ENCODE data around the gene LPXN. TPM values are rescaled to one million over a fixed set of nuclear protein-coding genes. Genes with fewer than 3 reads are reported as not detected.
A peak's percentile ranks its signal among the peaks of the same experiment; 100 is the strongest.

Gene LPXN
- total and polyA plus RNA-seq, 2 experiments from 2014 or later = 134 to 164 TPM

GRCh38 chr11:58617976-58618557 lies 42.4 kb upstream of the LPXN start:
- Histone ChIP-seq H2AFZ (no peak overlapping the region), H3K4me3 (no peak overlapping the region), H3K9me2 (ENCODE audit: insufficient read depth) (no peaks in the 10 kb centered on the region), H3K9ac (no peak overlapping the region), H3K36me3 (ENCODE audit: low read depth) (peaks cover 74% of the 10 kb centered on the region), H3K4me1 (ENCODE audit: insufficient read depth) (peaks cover 42% of the 10 kb centered on the region), H3K9me3 (ENCODE audit: low read depth) (no peaks in the 10 kb centered on the region), H3K79me2 (ENCODE audit: insufficient read depth) (peaks cover 83% of the 10 kb centered on the region), H4K20me1 (ENCODE audit: insufficient read depth) (no peaks in the 10 kb centered on the region), H3K27me3 (replicated peaks; ENCODE audit: insufficient read depth) (no peaks in the 10 kb centered on the region), H3F3A (ENCODE audit: insufficient read depth) (peaks cover 50% of the 10 kb centered on the region), H3K4me2 (ENCODE audit: unreplicated experiment) (no peak overlapping the region), H3K27ac (no peak overlapping the region)
- no peak for DNase-seq
- no peak for TF ChIP-seq EZH2phosphoT487 (IDR thresholded peaks at IDR 0.05; ENCODE audit: insufficient read depth, low read depth)
- in situ Hi-C loops (cut with MboI) = no loop called here
- 93 to 94% methylated on average over 4 of the region's 4 CpGs for WGBS, 2 experiments (ENCODE audit: low coverage in 1 of 2, low lambda C conversion rate in 2 of 2, missing lambda C conversion rate in 2 of 2)

DNA sequence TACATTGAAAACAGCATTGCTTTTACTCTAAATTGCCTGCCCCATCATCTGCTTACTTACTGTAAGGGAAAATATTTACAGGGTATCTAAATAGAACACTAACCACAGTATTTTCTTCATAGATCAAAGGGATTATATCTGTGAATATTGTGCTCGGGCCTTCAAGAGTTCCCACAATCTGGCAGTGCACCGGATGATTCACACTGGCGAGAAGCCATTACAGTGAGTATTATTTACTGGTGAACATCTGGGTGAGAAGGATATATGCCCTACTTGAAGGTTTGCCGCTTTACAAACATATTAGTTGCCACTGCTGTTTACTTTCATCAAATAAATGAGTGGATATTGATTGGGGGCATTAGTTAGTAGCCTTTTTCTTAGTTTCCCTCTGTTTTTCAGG lies 40.9 kb upstream of the LPXN start:
- Histone ChIP-seq H3K9me3 (ENCODE audit: low read depth) (no peaks in the 10 kb centered on the region), H3K27ac (peak overlapping the region; percentile 45), H4K20me1 (ENCODE audit: insufficient read depth) (no peaks in the 10 kb centered on the region), H3K79me2 (ENCODE audit: insufficient read depth) (peaks cover 80% of the 10 kb centered on the region), H2AFZ (no peak overlapping the region), H3F3A (ENCODE audit: insufficient read depth) (peaks cover 50% of the 10 kb centered on the region), H3K36me3 (ENCODE audit: low read depth) (peaks cover 82% of the 10 kb centered on the region), H3K4me2 (ENCODE audit: unreplicated experiment) (peak overlapping the region; percentile 51), H3K4me1 (ENCODE audit: insufficient read depth) (peaks cover 31% of the 10 kb centered on the region), H3K27me3 (replicated peaks; ENCODE audit: insufficient read depth) (no peaks in the 10 kb centered on the region), H3K9me2 (ENCODE audit: insufficient read depth) (no peaks in the 10 kb centered on the region), H3K4me3 (no peak overlapping the region; the same call in 1 of the 2 replicates), H3K9ac (peak overlapping the region; percentile 21; the same call in 1 of the 2 replicates)
- WGBS, 2 experiments (ENCODE audit: low coverage in 1 of 2, low lambda C conversion rate in 2 of 2, missing lambda C conversion rate in 2 of 2) = 3% methylated on average over 4 of the region's 4 CpGs
- TF ChIP-seq EZH2 (IDR thresholded peaks at IDR 0.05; ENCODE audit: insufficient read depth, poor library complexity, severe bottlenecking) (no peak), EZH2phosphoT487 (IDR thresholded peaks at IDR 0.05; ENCODE audit: insufficient read depth, low read depth) (no peak)
- DNase-seq = peak; percentile 92
- in situ Hi-C loops (cut with MboI) = no loop called here

DNA sequence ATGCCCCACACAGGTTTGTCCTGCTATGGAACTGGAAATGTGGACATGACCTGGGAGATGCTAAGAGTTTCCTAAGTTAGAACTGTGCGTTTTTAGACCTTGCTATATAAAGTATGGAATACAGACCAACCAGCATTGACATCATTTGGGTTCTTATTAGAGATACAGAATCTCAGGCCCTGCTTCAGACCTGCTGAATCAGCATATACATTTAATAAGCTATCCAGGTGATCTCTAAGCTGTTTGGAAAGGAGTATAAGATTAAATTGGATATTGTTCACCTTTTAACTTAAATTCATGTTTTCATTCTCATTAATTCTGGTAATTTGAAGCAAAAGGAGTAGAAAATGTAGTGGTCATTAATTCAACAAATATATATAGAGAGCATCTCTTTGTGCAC lies 39.9 kb upstream of the LPXN start:
- no peaks in the 10 kb centered on the region for H3K9me2 ChIP-seq (ENCODE audit: insufficient read depth)
- H3K36me3 ChIP-seq (ENCODE audit: low read depth) = peaks cover 83% of the 10 kb centered on the region
- in situ Hi-C loops (cut with MboI) = no loop called here
- no peaks in the 10 kb centered on the region for H3K9me3 ChIP-seq (ENCODE audit: low read depth)
- H3F3A ChIP-seq (ENCODE audit: insufficient read depth) = peaks cover 51% of the 10 kb centered on the region
- no peak for TF ChIP-seq EZH2phosphoT487 (IDR thresholded peaks at IDR 0.05; ENCODE audit: insufficient read depth, low read depth)
- no peak for TF ChIP-seq EZH2 (IDR thresholded peaks at IDR 0.05; ENCODE audit: insufficient read depth, poor library complexity, severe bottlenecking)
- no peak overlapping the region for H3K4me3 ChIP-seq
- peaks cover 29% of the 10 kb centered on the region for H3K4me1 ChIP-seq (ENCODE audit: insufficient read depth)
- H3K4me2 ChIP-seq (ENCODE audit: unreplicated experiment) = no peak overlapping the region
- no peak overlapping the region for H2AFZ ChIP-seq
- no peaks in the 10 kb centered on the region; the same call in 1 of the 2 replicates for H4K20me1 ChIP-seq (ENCODE audit: insufficient read depth)
- H3K27me3 ChIP-seq (replicated peaks; ENCODE audit: insufficient read depth) = no peaks in the 10 kb centered on the region
- no peak overlapping the region for H3K27ac ChIP-seq
- no peak overlapping the region for H3K9ac ChIP-seq
- peaks cover 79% of the 10 kb centered on the region for H3K79me2 ChIP-seq (ENCODE audit: insufficient read depth)
- WGBS, 2 experiments (ENCODE audit: low coverage in 1 of 2, low lambda C conversion rate in 2 of 2, missing lambda C conversion rate in 2 of 2) = 96% methylated on average over 1 of the region's 1 CpG
- no peak for DNase-seq

DNA sequence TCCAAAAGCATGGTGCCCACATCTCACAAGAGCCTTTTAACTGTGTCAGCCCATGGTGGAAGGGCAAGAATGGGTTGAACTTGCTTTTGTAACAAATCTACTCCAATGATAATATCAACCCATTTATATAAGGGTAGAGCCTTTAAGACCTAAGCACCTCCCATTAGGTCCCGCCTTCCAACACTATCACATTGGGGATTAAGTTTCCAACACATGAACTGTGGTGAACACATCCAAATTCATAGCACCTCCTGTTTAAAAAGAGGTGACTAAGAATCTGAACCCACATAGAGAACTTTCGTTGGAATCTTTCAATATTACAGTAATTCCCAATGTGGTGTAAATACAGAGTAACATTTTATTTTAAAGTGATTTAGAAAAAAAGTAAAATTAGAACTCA lies 37.6 kb upstream of the LPXN start:
- no peaks in the 10 kb centered on the region for H3K9me3 ChIP-seq (ENCODE audit: low read depth)
- H3F3A ChIP-seq (ENCODE audit: insufficient read depth) = peaks cover 43% of the 10 kb centered on the region; the same call in 1 of the 2 replicates
- H3K4me3 ChIP-seq = no peak overlapping the region
- peaks cover 80% of the 10 kb centered on the region for H3K36me3 ChIP-seq (ENCODE audit: low read depth)
- no peaks in the 10 kb centered on the region; the same call in 1 of the 2 replicates for H4K20me1 ChIP-seq (ENCODE audit: insufficient read depth)
- H3K9me2 ChIP-seq (ENCODE audit: insufficient read depth) = no peaks in the 10 kb centered on the region
- H3K79me2 ChIP-seq (ENCODE audit: insufficient read depth) = peaks cover 83% of the 10 kb centered on the region
- TF ChIP-seq EZH2 (IDR thresholded peaks at IDR 0.05; ENCODE audit: insufficient read depth, poor library complexity, severe bottlenecking) (no peak), EZH2phosphoT487 (IDR thresholded peaks at IDR 0.05; ENCODE audit: insufficient read depth, low read depth) (no peak)
- no peak overlapping the region for H3K4me2 ChIP-seq (ENCODE audit: unreplicated experiment)
- peaks cover 16% of the 10 kb centered on the region for H3K4me1 ChIP-seq (ENCODE audit: insufficient read depth)
- H3K9ac ChIP-seq = no peak overlapping the region
- DNase-seq = no peak
- no peak overlapping the region for H3K27ac ChIP-seq
- H3K27me3 ChIP-seq (replicated peaks; ENCODE audit: insufficient read depth) = no peaks in the 10 kb centered on the region
- WGBS, 2 experiments (ENCODE audit: low coverage in 1 of 2, low lambda C conversion rate in 2 of 2, missing lambda C conversion rate in 2 of 2) = 96 to 99% methylated on average over 2 of the region's 2 CpGs
- in situ Hi-C loops (cut with MboI) = no loop called here
- no peak overlapping the region for H2AFZ ChIP-seq
